Cortex of kidney (tissue), 1 donor: ENCODE data around the gene TMEM109.
"Not testable (repeated sequence)": the region's sequence is repeated elsewhere in the genome, so short reads cannot be mapped to it uniquely, and the experiment has no call there.

Experiments
- DNase-seq: peaks from one replicate; lab custom pipeline; 2025; lab: John Stamatoyannopoulos, UW

TMEM109 gene

GRCh38 chr11:60878245-60879101 is 35.5 kb upstream of the TMEM109 start:
- no peak for DNase-seq

- DNase-seq, result no peak
Measured at GRCh38 chr11:60879104-60879503, 34.9 kb upstream of the TMEM109 start.

DNA sequence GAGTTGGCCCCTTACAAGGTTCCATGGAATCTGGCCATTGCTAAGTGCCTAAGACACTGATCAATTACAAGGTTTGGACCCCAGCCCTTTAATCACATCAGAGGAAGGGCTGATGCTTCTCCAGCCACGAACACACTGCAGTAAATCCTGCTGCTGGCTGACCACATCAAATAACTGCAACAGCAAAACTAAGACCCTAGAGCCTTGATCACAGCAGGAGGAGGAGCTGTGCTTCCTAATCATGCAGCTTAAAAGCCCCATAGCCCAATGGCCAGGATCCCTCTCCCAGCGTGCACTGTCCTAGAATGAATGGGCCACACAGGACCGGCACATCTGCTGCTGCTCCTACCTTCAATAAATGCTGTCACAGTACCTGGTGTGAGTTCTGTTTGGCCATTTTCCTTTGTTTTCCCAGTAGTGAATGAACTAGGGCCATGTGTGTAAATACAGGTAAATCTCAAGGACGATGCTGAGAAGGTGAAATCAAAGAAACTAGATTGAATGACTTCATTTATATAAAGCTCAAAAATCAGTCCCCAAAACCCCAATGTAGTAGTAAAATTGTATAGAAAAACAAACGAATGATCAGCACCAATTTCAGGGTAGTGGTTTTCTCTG is 33.9 kb upstream of the TMEM109 start:
- DNase-seq, result no peak

DNA sequence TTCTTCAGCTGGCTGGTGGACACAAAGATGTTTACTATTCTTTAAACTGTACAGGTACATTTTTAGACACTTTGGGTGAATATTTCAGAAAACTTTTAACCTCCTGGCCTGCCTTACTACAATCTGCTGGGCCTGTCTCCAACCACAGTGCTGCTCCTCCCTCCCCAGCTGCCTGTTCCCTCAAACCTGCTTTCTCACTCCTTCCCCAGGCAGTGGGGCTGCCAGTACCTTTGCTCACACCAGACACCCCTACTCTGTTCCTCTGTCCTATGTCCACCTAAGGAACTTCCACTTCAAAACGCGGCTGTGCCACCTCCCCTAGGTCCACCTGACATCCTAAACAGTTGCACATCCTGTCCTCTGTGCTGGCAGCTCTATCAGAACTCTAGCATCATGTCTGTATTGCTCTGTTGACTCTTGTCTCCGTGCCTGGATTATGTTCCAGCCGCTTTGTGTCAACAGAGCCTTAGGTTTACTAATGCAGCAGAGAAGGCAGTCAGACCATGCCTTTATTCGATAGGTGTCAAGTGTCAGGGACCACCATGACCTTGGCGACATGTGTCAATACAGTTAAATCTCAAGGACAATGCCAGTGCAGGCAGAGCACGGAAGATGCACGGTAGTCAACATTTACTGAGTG is 33.2 kb upstream of the TMEM109 start:
- no peak for DNase-seq

DNA sequence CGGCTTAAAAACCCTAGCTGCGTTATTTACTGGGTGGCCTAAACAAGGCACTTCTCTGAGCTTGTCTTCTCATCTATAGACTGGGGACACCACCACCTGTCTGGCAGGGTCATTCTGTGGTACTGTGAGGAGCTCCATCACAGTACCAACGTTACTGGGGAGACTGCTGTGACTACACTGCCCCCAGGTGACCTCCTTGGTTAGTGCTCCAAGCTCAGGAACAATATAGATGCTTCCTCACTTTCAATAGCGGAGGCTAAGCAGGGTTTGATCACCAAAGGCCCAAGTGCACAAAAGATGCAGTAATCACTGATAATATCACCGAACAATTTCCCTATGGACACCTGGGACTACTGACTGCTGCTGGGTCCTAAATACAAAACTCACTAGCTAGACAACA is 26.4 kb upstream of the TMEM109 start:
- no peak for DNase-seq

DNA sequence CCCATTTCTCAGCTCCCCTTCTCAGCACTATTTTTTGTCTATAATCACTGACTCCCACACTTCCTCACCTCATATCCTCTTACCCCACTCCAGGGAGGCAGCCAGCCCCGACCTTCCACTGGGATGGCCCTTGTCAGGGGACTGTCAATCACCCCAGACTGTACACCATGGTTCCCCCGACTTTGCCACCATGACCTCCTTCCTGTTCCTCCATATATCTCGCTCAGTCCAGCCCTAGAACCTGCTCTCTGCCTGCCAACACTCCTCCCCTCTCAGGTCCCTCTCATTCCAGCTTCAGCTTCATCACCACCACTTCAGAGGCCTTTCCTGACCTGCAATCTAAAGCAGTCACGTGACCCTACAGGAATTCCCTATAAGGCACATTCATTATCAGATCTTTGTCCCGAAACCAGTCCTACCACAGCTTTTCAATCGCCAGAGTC is 24.1 kb upstream of the TMEM109 start:
- no peak for DNase-seq

- no peak for DNase-seq
Measured at GRCh38 chr11:60890696-60891095, 23.3 kb upstream of the TMEM109 start.

GRCh38 chr11:60891103-60891741 is 22.7 kb upstream of the TMEM109 start:
- DNase-seq, result no peak

- DNase-seq, result no peak
Measured at GRCh38 chr11:60895687-60896086, 18.3 kb upstream of the TMEM109 start.

DNA sequence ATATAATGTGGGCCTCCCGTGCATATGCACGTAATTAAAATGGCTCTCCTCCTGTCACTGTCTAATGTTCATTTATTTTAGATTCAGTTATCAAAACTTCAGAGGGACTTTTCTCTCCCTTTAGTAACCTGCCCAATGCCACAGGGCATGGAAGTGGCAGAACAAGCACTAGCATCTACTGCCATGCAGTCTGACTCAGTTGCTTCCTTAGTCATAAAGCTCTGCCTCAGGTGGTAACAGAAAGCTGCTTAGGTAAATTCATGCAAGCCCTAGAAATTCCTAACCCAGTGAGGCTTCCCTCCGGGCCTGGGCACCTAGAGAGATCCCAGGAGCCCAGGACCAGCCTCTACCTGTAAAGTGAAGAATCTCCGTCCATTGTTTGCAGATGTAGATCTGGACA is 16.5 kb upstream of the TMEM109 start:
- no peak for DNase-seq

- DNase-seq, result no peak
Measured at GRCh38 chr11:60899046-60899936, 14.7 kb upstream of the TMEM109 start.

GRCh38 chr11:60899977-60900376 is 14.0 kb upstream of the TMEM109 start:
- DNase-seq, result no peak

GRCh38 chr11:60900673-60901404 is 13.1 kb upstream of the TMEM109 start:
- no peak for DNase-seq

- no peak for DNase-seq
Measured at GRCh38 chr11:60902625-60903024, 11.3 kb upstream of the TMEM109 start.

DNA sequence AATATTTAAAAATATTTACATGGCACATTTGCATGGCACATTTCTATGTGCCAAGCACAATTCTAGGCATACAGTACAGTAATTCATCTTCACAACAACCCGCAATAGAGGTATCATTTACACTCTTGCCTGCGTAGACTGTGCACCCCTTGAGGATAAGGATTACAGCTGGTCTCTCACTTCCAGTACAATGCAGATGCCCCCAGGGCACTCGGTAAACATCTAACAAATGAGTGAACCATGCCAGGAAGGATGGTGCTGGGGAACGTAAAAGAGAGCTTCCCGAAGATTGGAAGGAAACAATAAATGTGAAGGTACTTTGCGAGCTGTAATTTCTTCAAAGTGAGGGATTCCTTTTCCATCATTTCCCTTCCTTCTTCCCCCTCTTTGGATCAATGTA is 8.9 kb upstream of the TMEM109 start:
- DNase-seq, result no peak

DNA sequence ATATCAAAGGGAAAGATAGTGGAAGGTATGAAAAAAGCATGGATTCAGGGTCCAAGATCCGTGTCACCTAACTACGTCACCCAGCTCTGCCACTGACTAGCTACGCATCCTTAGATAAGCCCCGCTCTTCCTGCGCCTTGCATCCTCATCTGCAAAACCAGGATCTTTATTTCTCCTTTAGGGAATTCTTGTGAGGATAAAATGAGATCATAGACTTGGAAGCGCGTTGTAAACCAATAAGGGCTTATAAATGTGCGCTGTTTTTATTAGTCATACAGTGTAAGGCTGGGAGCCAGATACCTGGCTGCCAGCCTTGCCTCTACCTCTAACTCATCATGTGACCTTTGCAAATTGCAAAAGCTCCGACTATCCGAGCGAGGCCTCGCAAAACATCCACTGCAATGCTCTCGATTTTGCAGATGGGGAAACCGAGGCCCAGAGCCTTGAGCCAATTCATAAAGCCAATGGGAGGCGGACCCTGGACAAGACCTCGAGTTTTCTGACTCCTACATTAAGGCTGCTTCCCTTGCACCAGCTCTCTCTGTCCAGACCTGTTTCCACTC is 8.3 kb upstream of the TMEM109 start:
- no peak for DNase-seq

GRCh38 chr11:60906132-60906972 is 7.6 kb upstream of the TMEM109 start, which contains the start of gene PRPF19:
Gene PRPF19 (minus strand): TSS chr11:60906585. CDS start chr11:60906382, 203 bp downstream.
- peak; percentile 63 for DNase-seq

DNA sequence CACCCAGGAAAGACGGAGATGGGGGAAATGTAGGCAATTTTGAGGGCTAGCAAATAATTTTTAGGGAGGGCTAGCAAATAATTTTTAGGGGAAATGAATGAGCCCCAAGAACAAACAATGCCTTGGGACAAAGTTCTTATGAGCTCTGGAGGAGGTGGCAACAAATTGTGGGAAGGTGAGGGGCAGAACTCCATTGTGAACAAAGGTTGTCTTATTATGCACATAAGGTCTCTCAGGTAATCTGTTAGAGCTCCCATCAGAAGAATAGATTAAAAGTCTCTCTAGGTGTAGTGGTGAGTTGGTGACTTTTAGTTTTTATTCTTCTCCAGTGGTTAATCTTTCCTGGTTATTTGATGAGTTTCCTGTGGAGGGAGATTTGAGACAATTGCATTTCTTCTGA is 5.2 kb upstream of the TMEM109 start:
- DNase-seq, result no peak

GRCh38 chr11:60909680-60910280 is 4.2 kb upstream of the TMEM109 start:
- DNase-seq, result not testable (repeated sequence)
